ENCODE measurements around the gene TRIM24.

Gene TRIM24

DNA sequence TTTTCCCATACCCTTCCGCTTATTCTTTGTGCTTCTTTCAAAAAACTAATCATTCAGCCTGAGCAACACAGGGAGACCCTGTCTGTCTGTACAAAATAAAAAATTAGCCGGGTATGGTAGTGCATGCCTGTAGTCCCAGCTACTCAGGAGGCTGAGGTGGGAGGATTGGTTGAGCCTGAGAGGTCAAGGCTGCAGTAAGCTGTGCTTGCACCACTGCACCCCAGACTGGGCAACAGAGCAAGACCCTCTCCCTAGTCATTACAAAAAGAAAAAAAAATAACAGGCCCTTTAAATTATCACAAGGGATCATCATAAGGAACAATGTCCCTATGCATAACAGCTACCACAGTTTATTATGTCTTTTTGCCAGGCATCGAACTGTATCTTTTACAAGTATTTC lies 119.6 kb downstream of the TRIM24 start:
- TF ChIP-seq POLR2AphosphoS5 (IDR thresholded peaks at IDR 0.05; ENCODE audit: low read depth, low read length) (no peak), TAF1 (IDR thresholded peaks at IDR 0.05; ENCODE audit: borderline replicate concordance, insufficient read depth, low read length) (no peak), FOXP2 (optimal IDR thresholded peaks at IDR 0.05; ENCODE audit: borderline replicate concordance, extremely low read depth, extremely low read length, insufficient read depth) (no peak), SIN3A (IDR thresholded peaks at IDR 0.05; ENCODE audit: borderline replicate concordance, insufficient read depth, low read length) (no peak)
- TF ChIP-seq, protein P1, sequence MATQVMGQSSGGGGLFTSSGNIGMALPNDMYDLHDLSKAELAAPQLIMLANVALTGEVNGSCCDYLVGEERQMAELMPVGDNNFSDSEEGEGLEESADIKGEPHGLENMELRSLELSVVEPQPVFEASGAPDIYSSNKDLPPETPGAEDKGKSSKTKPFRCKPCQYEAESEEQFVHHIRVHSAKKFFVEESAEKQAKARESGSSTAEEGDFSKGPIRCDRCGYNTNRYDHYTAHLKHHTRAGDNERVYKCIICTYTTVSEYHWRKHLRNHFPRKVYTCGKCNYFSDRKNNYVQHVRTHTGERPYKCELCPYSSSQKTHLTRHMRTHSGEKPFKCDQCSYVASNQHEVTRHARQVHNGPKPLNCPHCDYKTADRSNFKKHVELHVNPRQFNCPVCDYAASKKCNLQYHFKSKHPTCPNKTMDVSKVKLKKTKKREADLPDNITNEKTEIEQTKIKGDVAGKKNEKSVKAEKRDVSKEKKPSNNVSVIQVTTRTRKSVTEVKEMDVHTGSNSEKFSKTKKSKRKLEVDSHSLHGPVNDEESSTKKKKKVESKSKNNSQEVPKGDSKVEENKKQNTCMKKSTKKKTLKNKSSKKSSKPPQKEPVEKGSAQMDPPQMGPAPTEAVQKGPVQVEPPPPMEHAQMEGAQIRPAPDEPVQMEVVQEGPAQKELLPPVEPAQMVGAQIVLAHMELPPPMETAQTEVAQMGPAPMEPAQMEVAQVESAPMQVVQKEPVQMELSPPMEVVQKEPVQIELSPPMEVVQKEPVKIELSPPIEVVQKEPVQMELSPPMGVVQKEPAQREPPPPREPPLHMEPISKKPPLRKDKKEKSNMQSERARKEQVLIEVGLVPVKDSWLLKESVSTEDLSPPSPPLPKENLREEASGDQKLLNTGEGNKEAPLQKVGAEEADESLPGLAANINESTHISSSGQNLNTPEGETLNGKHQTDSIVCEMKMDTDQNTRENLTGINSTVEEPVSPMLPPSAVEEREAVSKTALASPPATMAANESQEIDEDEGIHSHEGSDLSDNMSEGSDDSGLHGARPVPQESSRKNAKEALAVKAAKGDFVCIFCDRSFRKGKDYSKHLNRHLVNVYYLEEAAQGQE (IDR thresholded peaks at IDR 0.05; ENCODE audit: insufficient read depth in 1 of 2, low read depth in 2 of 2, low read length in 2 of 2): no peak

DNA sequence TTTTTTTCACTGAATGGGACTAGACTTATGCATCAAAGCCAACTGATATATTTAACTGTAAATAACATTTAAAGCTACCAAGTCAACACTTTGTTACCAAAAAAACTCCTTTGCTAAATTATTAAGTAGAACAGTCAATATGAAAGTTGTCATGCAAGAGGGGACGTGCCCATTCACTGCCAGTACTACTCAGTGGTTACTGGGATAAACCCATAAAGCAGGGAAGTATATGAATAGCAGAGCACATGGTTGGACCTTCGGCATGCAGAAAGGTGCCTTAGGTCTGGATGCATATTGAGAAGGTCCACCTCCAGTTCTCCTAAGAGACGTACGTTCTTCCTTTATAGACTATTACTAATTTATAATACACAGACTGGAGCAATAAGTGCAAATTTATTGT lies 121.0 kb downstream of the TRIM24 start:
- TF ChIP-seq FOXP2 (optimal IDR thresholded peaks at IDR 0.05; ENCODE audit: borderline replicate concordance, extremely low read depth, extremely low read length, insufficient read depth) (no peak), TAF1 (IDR thresholded peaks at IDR 0.05; ENCODE audit: borderline replicate concordance, insufficient read depth, low read length) (no peak), POLR2AphosphoS5 (IDR thresholded peaks at IDR 0.05; ENCODE audit: low read depth, low read length) (no peak), SIN3A (IDR thresholded peaks at IDR 0.05; ENCODE audit: borderline replicate concordance, insufficient read depth, low read length) (no peak)
- TF ChIP-seq, protein P1 (IDR thresholded peaks at IDR 0.05; ENCODE audit: insufficient read depth in 1 of 2, low read depth in 2 of 2, low read length in 2 of 2): no peak

GRCh38 chr7:138584283-138584682 lies 124.2 kb downstream of the TRIM24 start:
- TF ChIP-seq TAF1 (IDR thresholded peaks at IDR 0.05; ENCODE audit: borderline replicate concordance, insufficient read depth, low read length) (no peak), FOXP2 (optimal IDR thresholded peaks at IDR 0.05; ENCODE audit: borderline replicate concordance, extremely low read depth, extremely low read length, insufficient read depth) (no peak), SIN3A (IDR thresholded peaks at IDR 0.05; ENCODE audit: borderline replicate concordance, insufficient read depth, low read length) (no peak), POLR2AphosphoS5 (IDR thresholded peaks at IDR 0.05; ENCODE audit: low read depth, low read length) (no peak)
- TF ChIP-seq, protein P1 (IDR thresholded peaks at IDR 0.05; ENCODE audit: insufficient read depth in 1 of 2, low read depth in 2 of 2, low read length in 2 of 2): no peak

DNA sequence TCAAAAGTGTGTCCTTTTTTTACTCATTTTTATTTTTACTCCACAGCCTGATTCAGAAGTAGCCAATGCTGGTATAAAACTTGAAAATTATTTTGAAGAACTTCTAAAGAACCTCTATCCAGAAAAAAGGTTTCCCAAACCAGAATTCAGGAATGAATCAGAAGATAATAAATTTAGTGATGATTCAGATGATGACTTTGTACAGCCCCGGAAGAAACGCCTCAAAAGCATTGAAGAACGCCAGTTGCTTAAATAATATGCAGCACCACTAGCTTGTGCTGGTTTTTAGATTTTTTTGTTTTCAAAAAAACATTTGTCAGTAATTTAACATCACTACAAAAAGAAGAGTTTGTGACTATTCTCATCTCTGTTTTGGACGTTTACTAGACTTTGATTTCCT lies 124.6 kb downstream of the TRIM24 start:
- TF ChIP-seq TAF1 (IDR thresholded peaks at IDR 0.05; ENCODE audit: borderline replicate concordance, insufficient read depth, low read length) (no peak), SIN3A (IDR thresholded peaks at IDR 0.05; ENCODE audit: borderline replicate concordance, insufficient read depth, low read length) (no peak), FOXP2 (optimal IDR thresholded peaks at IDR 0.05; ENCODE audit: borderline replicate concordance, extremely low read depth, extremely low read length, insufficient read depth) (no peak), POLR2AphosphoS5 (IDR thresholded peaks at IDR 0.05; ENCODE audit: low read depth, low read length) (no peak)
- TF ChIP-seq, protein P1 (IDR thresholded peaks at IDR 0.05; ENCODE audit: insufficient read depth in 1 of 2, low read depth in 2 of 2, low read length in 2 of 2): no peak
